GM21423 (cell line): ENCODE results near the gene PLA2G6.

Experiments used
- ATAC-seq: cut with Tn5 transposase; IDR thresholded peaks from one replicate; pipeline ENCODE4 v1.9.1; 2021; ENCODE audit warnings: mild to moderate bottlenecking, moderate library complexity; ENCODE audit not compliant: unreplicated experiment

PLA2G6 gene

GRCh38 chr22:38181453-38182200 is at the start of gene PLA2G6:
TSS of gene PLA2G6 (minus strand) at chr22:38181830. CDS start at chr22:38169426, 12,404 bp downstream.
- ATAC-seq, result peak; percentile 81

DNA sequence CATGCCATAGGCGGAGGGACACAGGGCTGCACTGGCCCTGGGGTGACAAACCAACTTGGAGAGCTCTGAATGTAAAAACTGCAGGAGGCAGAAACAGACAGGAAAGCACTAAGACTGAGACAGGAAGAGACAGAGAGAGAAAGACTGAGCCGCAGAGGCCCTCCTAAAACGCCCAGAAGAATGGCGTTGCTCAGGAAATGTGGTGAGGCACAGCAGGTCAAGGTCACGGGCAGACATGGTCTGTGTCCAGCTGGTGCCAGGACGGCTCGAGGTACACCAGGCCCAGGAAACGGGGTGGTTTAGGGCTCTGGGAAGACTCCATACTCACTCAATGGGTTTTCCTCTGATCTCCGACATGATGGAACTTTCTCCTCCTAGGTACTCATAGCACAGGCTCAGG is 49.3 kb upstream of the PLA2G6 start:
- ATAC-seq, result no peak

DNA sequence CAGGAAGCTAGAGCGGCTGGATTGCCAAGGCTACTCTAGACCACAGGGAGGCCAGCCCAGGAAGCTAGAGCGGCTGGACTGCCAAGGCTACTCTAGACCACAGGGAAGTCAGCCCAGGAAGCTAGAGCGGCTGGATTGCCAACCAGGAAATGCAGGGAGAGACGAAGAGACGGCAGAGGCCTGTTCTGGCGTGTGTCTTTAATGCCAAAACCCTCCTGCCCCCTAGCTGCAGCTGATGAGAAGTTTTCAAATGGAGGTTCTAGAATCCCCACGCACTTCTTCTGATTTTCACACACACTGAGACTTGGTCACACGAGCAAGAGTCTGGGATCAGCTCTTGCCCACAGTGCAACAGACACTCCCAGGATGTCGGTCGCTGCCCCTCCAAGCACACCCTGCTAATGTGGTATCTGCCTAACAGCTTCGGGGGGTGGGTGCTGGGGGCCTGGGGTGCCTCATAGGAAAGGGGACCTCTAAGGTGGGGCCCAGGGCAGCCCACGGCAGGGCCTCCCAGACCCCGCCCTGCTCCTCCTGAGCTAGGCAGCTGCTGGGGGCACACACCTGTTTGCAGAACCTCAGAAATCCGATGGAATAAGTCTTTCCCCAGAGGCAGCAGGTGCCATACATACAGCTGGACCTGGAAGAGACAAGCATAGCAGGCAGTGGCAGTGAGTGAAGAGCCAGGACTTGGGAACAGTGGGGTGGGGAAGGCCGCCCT is 48.6 kb upstream of the PLA2G6 start:
- ATAC-seq, result no peak

DNA sequence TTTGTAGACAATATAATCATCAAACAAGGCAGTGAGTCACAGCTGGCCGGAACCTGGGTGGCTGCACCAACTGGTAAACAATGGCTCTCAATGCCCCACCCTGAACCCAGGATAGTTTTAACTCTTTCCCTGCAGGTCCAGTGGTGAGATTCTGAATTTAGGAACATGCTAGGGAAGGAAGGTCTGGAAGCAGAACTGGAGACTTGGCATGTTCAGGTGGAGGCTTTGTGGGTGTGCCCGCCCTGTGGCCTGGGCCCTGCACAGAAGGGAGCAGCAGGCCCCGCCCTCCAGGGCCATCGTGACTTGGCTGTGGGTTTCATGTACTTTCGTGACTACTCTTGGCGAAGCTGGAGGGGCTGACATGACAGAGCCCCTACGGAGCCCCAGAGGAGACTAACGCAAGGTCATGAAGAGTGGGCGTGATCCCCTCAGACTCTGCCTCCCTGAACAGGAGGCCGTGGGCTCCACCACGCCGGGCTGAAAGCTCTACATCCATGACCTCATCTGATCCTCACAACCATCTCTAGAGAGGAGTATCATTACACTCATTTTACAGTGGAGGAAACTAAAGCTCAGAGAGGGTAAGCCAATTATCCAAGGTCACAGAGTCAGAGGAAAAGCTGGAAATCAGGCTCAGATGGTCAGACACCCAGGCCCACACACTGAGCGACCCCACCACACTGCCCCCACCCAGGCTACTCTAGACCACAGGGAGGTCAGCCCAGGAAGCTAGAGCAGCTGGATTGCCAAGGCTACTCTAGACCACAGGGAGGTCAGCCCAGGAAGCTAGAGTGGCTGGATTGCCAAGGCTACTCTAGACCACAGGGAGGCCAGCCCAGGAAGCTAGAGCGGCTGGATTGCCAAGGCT is 47.5 kb upstream of the PLA2G6 start:
- ATAC-seq, result no peak

- no peak for ATAC-seq
Observed at GRCh38 chr22:38228326-38228872, 46.8 kb upstream of the PLA2G6 start.

DNA sequence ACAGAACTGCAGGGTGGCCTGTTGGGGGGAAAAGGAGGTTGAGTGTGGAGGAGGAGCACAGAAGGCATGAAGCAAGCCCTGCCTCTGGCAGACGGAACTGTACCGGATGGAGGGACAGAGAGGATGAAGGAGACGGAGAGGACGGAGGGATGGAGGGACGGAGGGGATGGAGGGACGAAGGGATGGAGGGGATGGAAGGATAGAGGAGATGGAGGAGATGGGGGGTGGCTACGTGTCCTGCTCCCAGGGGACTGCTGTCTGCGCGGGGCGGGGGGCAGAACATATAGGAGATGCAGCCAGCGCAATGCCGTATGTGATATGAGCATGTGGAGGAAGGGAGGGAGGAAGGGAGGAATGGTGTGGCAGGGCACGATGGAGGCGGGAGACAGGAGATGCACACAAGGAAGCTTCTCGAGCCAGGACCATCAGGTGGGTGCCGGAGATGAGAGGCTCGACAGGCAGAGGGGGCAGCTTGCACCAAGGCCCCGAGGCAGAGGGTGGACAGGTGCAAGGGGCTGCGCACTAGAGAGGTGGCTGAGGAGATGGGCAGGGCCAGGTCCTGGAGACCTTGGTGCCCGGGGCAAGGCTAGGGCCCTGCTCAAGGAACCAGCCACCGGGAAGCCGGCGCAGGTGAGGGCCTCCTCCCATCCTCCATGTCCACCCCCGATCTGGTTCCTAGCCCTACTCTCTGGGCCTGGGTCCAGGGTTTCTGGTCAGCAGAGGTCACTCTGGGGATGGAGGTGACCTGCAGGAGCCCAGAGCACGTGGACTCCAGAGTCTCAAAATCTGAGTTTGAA is 45.4 kb upstream of the PLA2G6 start:
- no peak for ATAC-seq

DNA sequence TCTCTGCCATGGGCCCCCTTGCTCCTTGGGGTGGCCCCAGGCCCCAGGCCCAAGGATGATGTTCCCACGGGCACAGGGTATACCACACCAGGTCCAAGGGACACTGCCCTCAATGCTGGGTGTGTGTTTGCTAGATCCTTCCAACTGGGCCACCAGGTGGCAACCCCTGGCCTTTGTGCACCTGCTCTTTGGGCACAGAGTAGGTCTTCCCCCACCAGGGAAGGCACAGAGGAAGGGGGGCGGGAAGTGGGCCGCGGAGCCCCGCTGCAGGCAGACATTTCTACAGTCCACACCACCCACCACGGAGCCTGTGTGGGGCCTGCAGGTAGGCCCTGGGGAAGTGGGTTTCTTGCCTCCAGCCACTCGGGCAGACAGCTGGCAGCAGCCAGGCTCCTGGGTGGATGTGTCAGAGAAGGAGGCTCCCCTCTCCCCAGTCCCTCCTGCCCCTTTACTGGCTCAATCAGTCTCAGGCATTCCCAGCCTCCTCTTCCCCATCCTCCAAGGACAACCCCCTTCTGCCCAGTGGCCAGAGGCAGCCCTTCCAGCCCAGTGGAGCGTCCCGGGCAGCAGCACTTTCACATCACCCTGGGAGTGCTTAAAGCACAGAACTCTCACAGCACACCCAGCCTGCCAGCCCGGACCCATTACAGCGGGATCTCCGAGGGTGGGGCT is 41.8 kb upstream of the PLA2G6 start:
- ATAC-seq, result no peak

DNA sequence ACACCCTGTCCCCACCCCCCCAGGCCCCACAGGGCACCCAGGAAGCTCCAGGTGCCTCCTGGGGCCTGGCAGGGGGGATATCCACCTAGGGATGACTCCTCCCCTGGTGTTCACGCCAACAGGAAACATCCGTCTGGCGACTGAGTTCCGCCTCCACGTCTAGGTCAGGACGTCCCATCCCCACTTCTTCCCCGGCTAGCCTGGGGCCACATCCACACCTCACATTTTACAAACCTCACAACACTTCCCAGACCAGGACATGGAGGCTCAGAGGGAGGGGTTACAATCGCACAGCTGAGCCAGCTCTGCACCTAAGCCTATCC is 41.1 kb upstream of the PLA2G6 start:
- ATAC-seq, result no peak

DNA sequence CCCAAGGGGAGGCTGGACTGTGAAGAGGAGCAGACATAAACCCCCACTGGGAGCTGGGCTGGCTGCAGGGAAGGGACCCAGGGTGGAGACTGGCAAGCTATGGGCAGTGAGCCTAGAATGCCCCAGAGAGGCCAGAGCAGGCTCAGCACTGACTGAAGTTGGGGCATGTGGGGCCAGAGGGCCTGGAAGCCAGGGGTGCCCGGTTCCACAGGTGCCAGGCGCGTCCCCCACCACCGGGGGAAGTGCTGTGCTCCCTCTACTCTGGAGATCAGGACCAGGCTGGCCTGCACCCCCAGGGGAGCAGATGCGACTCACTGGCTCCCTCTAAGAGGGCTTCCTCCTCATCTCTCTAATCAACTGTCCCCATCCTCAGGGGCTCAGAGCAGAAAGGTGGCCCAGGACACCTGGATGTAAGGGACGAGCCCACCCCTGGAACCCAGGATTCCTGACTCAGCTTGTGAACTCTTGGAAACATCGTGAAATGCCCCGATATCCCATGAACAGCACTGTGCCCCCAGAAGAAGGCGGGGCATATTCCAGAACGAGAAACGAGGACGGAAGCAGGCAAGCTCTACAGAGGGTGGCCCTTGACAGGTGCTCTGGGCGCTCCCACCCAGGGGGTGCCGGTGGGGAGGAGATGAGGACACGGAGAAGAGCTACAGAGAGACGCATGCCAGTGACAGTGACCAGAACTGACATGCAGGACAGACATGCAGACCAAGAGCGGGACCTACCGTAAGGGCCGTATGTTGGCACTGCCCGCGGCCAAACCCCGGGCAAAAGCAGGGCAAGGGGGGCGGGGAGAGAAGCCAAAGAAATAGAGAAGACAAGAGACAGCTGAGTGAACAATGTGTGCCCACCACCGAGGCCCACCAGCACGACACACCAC is 40.5 kb upstream of the PLA2G6 start:
- no peak for ATAC-seq

- ATAC-seq, result no peak
Observed at GRCh38 chr22:38221407-38221806, 39.8 kb upstream of the PLA2G6 start.

DNA sequence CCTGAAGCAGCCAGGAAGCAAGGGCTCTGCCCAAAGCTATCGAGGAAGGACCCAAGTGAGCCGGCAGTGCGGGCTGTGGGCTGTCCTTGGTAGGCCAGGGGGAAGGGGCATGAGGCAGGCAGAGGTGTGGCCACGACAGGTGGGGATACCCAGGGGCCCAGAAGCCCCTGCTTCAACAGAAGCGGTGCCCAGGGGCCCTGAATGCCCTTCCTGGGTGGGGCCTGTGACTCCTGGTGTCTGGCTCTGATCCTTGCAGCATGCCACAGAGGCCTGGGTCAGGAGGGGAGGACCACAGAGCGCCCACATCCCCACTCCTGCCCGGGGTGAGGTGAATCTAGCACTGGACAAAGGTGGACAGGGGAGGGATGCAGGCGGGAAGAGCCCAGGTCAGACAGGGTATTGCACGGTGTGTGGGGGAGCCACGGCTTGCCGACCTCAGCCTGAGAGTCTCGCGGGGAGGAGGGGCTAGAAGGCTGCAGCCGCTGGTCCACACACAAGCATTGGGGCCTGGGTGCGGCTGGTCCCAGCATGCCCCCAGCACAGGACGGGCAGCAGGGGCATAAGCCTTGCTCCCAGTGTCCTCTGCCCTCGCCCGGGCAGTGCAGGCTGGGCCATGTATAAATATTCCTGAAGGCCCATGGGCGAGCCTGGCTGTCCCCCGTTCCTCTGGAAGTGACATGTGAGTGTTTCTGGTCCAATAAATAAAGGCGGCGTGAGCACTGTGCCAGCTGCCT is 39.2 kb upstream of the PLA2G6 start:
- no peak for ATAC-seq

DNA sequence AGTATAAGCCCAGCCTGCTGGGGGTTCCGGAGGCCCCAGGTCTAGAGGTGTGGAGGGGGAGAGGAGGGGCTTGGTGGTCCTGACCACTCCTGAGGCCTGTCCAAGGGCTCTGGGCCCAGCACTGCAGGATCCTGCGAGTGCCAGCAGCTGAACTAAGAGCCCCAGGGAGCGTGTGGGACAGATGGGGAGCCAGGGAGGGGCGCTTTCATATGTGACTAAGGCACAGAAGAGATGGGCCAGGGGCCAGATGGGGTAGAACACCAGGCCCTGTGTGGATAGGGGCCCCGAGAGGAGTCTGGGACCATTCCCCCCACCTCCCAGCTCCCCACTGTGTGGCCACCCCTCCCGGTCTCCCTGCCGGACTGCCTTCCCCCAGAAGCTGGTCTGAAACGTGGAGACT is 38.5 kb upstream of the PLA2G6 start:
- ATAC-seq, result no peak

DNA sequence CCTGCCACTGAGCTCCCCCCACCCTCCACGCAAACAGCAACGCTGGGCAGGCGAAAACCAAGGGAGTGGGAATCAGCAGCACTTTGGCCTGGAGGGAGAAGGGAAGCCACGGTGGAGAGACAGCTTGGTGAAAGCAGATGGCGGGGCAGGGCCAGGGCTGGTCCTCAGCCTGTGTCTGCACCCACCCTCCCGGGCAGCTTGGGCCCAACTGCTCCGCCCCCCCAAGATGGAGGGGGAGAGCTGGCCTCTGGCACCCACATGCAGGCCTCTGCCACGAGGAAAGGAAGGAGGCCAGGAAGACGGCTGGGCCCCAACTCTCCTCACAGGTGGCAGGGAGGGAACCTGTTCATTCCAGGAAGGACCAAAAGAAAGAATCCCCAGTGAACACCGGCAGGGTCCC is 38.0 kb upstream of the PLA2G6 start:
- no peak for ATAC-seq

- ATAC-seq, result no peak
Observed at GRCh38 chr22:38218661-38219622, 37.3 kb upstream of the PLA2G6 start.

DNA sequence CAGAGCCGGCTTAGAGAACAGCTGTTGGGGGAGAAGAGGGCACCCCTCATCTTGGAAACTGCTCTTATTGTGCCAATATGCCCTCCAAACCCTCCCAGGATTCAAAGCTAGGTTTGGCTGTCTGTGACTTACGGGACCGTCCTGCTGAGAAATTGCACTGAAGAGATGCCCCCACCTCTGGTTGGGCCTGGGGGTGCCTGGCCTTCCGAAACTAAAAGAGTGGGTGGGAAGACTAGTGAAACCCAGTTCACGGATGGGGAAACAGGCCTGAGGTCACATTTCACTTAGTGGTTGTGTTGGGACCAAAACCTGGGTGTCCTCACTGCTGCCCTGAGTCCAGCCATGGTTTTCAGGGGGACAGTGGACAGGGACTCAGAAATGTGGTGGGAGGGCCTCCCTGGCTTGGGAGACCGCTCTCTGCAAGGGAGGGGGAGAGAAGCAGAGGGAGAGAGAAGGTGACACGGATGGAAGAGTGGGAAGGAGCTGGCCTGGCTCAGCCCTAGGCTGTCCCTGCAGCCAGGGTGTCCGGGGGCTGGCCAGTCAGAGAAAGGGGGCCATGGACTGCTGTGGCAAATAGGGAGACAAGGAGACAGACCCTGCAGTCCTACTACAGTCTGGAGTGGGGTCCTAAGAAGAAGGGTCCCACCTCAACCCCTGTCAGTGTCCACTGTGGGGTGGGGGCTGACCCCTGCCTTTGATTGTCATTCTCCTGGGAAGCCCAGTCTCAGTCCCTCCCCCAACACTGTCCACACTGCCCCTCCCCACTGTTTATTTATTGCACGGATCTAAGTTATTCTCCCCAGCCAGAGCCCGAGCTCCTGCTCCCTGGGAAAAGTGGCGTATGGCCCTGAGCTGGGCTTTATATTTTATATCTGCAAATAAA is 33.8 kb upstream of the PLA2G6 start:
- no peak for ATAC-seq
